Breast epithelium (tissue), 4 donors: ENCODE results near the gene NME3. TPM values are rescaled to one million over a fixed set of nuclear protein-coding genes. Genes with fewer than 3 reads are reported as not detected.
A peak's percentile ranks its signal among the peaks of the same experiment; 100 is the strongest.
"Not testable (repeated sequence)": the region's sequence is repeated elsewhere in the genome, so short reads cannot be mapped to it uniquely, and the experiment has no call there.

Experiments used
- DNase-seq, 2 donors: peaks; one replicate each; pipeline ENCODE4 v3.0.0-alpha.2; 2019; ENCODE audit warnings: low spot score in 2 of 2
- H3K27ac ChIP-seq, 2 donors: fragments of 200-600 bp; sonication (generic) in 1 of 2; one replicate each; pipeline ENCODE4 v1.5.1; 2016 to 2019; ENCODE audit warnings: mild to moderate bottlenecking in 1 of 2
- H3K27me3 ChIP-seq, 2 donors: fragments of 200-600 bp; sonication (generic) in 1 of 2; one replicate each; pipeline versions ENCODE4 v1.5.1 to v1.6.0; 2017 to 2019; ENCODE audit warnings: control low read depth in 1 of 2, mild to moderate bottlenecking in 1 of 2
- H3K36me3 ChIP-seq: fragments of 200-600 bp; one replicate; pipeline ENCODE4 v1.5.1; 2019
- H3K4me1 ChIP-seq, 2 donors: fragments of 200-600 bp; sonication (generic); one replicate each; pipeline ENCODE4 v1.5.1; 2016 to 2019; ENCODE audit warnings: control low read depth in 1 of 2
- H3K4me3 ChIP-seq, 3 donors: fragments of 200-600 bp; sonication (generic); 1 replicate in 2 of 3; 2 replicates in 1 of 3; pipeline ENCODE4 v1.5.1; 2016 to 2019; ENCODE audit warnings: mild to moderate bottlenecking in 3 of 3, moderate library complexity in 2 of 3
- H3K9me3 ChIP-seq, 2 donors: fragments of 200-600 bp; sonication (generic) in 1 of 2; one replicate each; pipeline ENCODE4 v1.5.1; 2016 to 2019; ENCODE audit warnings: control low read depth in 1 of 2
- CTCF ChIP-seq, 3 donors: fragments of 450-650 bp; IDR thresholded peaks; one replicate each; pipeline ENCODE4 v1.5.1; 2016 to 2017; ENCODE audit warnings: antibody characterized with exemption in 3 of 3, mild to moderate bottlenecking in 3 of 3, moderate library complexity in 3 of 3
- POLR2A ChIP-seq: fragments of 450-650 bp; IDR thresholded peaks from one replicate; pipeline ENCODE4 v1.6.1; 2016; ENCODE audit warnings: antibody characterized with exemption, mild to moderate bottlenecking, moderate library complexity
- POLR2AphosphoS5 ChIP-seq, 3 donors: sonication (generic); formaldehyde crosslinking; IDR thresholded peaks; one replicate each; pipeline ENCODE4 v1.6.1; 2017; ENCODE audit warnings: antibody characterized with exemption in 3 of 3
- intact Hi-C: fragments of 100-400 bp; cut with DNase I; formaldehyde crosslinking; loops from one replicate; pipeline ENCODE4 v1.15.1; 2023; ENCODE audit warnings: low total_unique reads
- total RNA-seq, 3 donors: library from RNA; depleted of rRNA; stranded (reverse); fragments of >200 nt; gene quantifications; one replicate each; pipeline ENCODE4 v1.1.0, GENCODE V29; 2016

The NME3 gene
- total RNA-seq, 3 donors from 2014 or later: 86.6 to 119 (median 115) TPM

- no peak overlapping the region for H3K4me3 ChIP-seq
- H3K27me3 ChIP-seq: no peaks in the 10 kb centered on the region
- no peaks in the 10 kb centered on the region for H3K4me1 ChIP-seq
- TF ChIP-seq CTCF (IDR thresholded peaks at IDR 0.05): no peak
- TF ChIP-seq POLR2A: no peak
- TF ChIP-seq POLR2AphosphoS5 (IDR thresholded peaks at IDR 0.05): no peak
- H3K9me3 ChIP-seq: no peaks in the 10 kb centered on the region
- H3K27ac ChIP-seq: no peak overlapping the region
- intact Hi-C loops: no loop called here
- DNase-seq: no peak
- no peaks in the 10 kb centered on the region for H3K36me3 ChIP-seq
Observed at GRCh38 chr16:1734816-1735215, 36.5 kb downstream of the NME3 start.

- Histone ChIP-seq H3K4me3 (no peak overlapping the region), H3K27ac (no peak overlapping the region), H3K27me3 (no peaks in the 10 kb centered on the region), H3K4me1 (no peaks in the 10 kb centered on the region), H3K36me3 (no peaks in the 10 kb centered on the region), H3K9me3 (no peaks in the 10 kb centered on the region)
- TF ChIP-seq POLR2AphosphoS5 (IDR thresholded peaks at IDR 0.05) (no peak), CTCF (IDR thresholded peaks at IDR 0.05) (no peak)
- no peak for DNase-seq
- intact Hi-C loops: no loop called here
Observed at GRCh38 chr16:1734123-1734522, 37.2 kb downstream of the NME3 start.

GRCh38 chr16:1732551-1732987, 38.8 kb downstream of the NME3 start:
- H3K4me3 ChIP-seq, H3K4me1 ChIP-seq, H3K27ac ChIP-seq, H3K9me3 ChIP-seq, H3K27me3 ChIP-seq, H3K36me3 ChIP-seq, intact Hi-C loops: not testable (repeated sequence)
- DNase-seq: peak in 1 of 2 donors; percentile 79

- Histone ChIP-seq H3K27me3 (no peaks in the 10 kb centered on the region), H3K4me3 (no peak overlapping the region), H3K9me3 (no peaks in the 10 kb centered on the region), H3K4me1 (no peaks in the 10 kb centered on the region), H3K27ac (no peak overlapping the region), H3K36me3 (no peaks in the 10 kb centered on the region)
- TF ChIP-seq CTCF (IDR thresholded peaks at IDR 0.05) (no peak), POLR2AphosphoS5 (IDR thresholded peaks at IDR 0.05) (no peak)
- intact Hi-C loops: no loop called here
- no peak for DNase-seq
Observed at GRCh38 chr16:1732071-1732470, 39.3 kb downstream of the NME3 start.

- Histone ChIP-seq H3K4me1 (no peaks in the 10 kb centered on the region), H3K27ac (no peak overlapping the region), H3K4me3 (no peak overlapping the region), H3K27me3 (no peaks in the 10 kb centered on the region), H3K36me3 (no peaks in the 10 kb centered on the region), H3K9me3 (no peaks in the 10 kb centered on the region)
- no peak for DNase-seq
- TF ChIP-seq CTCF (IDR thresholded peaks at IDR 0.05) (no peak), POLR2A (no peak), POLR2AphosphoS5 (IDR thresholded peaks at IDR 0.05) (no peak)
- intact Hi-C loops: no loop called here
Observed at GRCh38 chr16:1731603-1732002, 39.7 kb downstream of the NME3 start.

- no peak overlapping the region for H3K4me3 ChIP-seq
- no peak overlapping the region for H3K27ac ChIP-seq
- H3K4me1 ChIP-seq: no peaks in the 10 kb centered on the region
- no peaks in the 10 kb centered on the region for H3K27me3 ChIP-seq
- no peaks in the 10 kb centered on the region for H3K9me3 ChIP-seq
- no peaks in the 10 kb centered on the region for H3K36me3 ChIP-seq
- no peak for TF ChIP-seq POLR2A
- TF ChIP-seq CTCF (IDR thresholded peaks at IDR 0.05): no peak
- TF ChIP-seq POLR2AphosphoS5 (IDR thresholded peaks at IDR 0.05): no peak
- intact Hi-C loops: no loop called here
- no peak for DNase-seq
Observed at GRCh38 chr16:1731073-1731472, 40.3 kb downstream of the NME3 start.
